Nephron progenitor cell (in vitro differentiated cells): ENCODE measurements around the gene NPPA.

Experiments used
- DNase-seq: peaks from one replicate; pipeline ENCODE4 v3.0.0; 2021
- H3K27ac Mint-ChIP-seq: 2 replicates; pipeline ENCODE4 v1.8.0; 2021; ENCODE audit warnings: mild to moderate bottlenecking, moderate library complexity, mixed read lengths
- H3K27me3 Mint-ChIP-seq: 2 replicates; pipeline ENCODE4 v1.8.0; 2021; ENCODE audit warnings: mild to moderate bottlenecking, low read depth, mixed read lengths; ENCODE audit not compliant: poor library complexity
- H3K36me3 Mint-ChIP-seq: 2 replicates; pipeline ENCODE4 v1.8.0; 2021; ENCODE audit warnings: low read depth, mixed read lengths
- H3K4me1 Mint-ChIP-seq: 2 replicates; pipeline ENCODE4 v1.8.0; 2021; ENCODE audit warnings: mixed read lengths
- H3K4me3 Mint-ChIP-seq: 2 replicates; pipeline ENCODE4 v1.8.0; 2021; ENCODE audit warnings: mild to moderate bottlenecking, moderate library complexity, mixed read lengths
- H3K9me3 Mint-ChIP-seq: 2 replicates; pipeline ENCODE4 v1.8.0; 2021; ENCODE audit warnings: mild to moderate bottlenecking, moderate library complexity, mixed read lengths
- CTCF ChIP-seq: fragments of 200-600 bp; sonication (generic); IDR thresholded peaks from 2 replicates; pipeline ENCODE4 v1.5.0; 2021; ENCODE audit warnings: antibody characterized with exemption

NPPA gene

DNA sequence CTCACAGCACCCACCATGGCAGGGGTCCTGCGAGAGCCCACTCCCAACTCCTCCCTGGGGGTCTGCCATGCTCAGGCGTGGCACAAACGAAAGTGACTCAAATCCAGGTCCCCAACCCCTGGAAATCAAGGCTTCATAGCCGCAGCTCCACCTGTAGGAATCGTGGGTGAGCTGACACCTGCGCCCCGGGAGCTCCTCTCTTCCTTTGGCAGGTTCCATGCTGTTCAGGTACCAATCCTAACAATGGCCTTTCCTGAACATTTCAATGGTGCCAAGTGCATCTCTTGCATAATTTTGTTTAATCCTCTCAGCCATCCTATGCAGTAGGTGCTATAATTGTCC lies 40.1 kb upstream of the NPPA start:
- DNase-seq = no peak
- TF ChIP-seq CTCF = no peak
- no peak overlapping the region for H3K4me3 Mint-ChIP-seq
- H3K4me1 Mint-ChIP-seq = peaks cover 24% of the 10 kb centered on the region
- no peaks in the 10 kb centered on the region for H3K9me3 Mint-ChIP-seq
- H3K27ac Mint-ChIP-seq = peak overlapping the region; percentile 39
- H3K36me3 Mint-ChIP-seq = no peaks in the 10 kb centered on the region
- peaks cover 29% of the 10 kb centered on the region for H3K27me3 Mint-ChIP-seq

DNA sequence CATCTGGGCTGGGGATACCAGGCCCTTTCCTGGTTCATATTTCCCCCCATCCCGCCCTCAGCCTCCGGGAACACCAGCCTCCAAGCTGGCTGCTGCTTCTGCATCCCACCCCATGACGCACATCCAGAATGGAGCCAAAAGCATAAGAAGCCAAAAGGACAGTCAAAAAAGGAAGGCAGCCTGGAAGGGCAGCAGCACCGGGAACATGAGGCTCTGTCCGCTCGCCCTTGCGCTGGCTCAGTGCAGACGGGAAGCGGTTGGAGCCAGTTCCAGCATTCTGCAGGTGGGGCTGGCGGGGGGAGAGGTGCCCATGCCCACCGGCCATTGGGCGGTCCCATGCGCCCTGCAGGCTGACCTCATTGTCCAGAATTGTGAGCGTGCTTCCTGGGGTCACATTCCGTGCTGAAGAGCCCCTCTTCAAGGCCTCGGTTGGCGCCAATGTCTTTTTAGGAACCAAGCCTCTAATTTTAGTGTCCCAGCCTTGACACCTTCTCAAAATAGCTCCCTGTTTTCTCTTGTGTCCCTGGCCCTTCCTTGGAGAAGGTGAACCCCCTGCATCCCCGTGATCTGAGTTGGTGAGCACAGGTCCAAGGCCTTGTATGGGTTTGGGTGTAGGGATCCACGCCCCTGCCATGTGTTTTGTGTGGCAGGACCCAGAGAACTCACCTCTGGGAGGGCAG lies 39.5 kb upstream of the NPPA start:
- Mint-ChIP-seq H3K4me1 (peaks cover 29% of the 10 kb centered on the region), H3K27ac (no peak overlapping the region), H3K9me3 (no peaks in the 10 kb centered on the region), H3K27me3 (peaks cover 27% of the 10 kb centered on the region), H3K36me3 (no peaks in the 10 kb centered on the region), H3K4me3 (no peak overlapping the region)
- TF ChIP-seq CTCF = no peak
- DNase-seq = no peak

GRCh38 chr1:11885916-11886315 lies 38.3 kb upstream of the NPPA start:
- no peaks in the 10 kb centered on the region for H3K9me3 Mint-ChIP-seq
- no peak for DNase-seq
- peak overlapping the region; percentile 93 for H3K27ac Mint-ChIP-seq
- H3K4me3 Mint-ChIP-seq = no peak overlapping the region
- H3K4me1 Mint-ChIP-seq = peaks cover 40% of the 10 kb centered on the region
- H3K27me3 Mint-ChIP-seq = peaks cover 18% of the 10 kb centered on the region
- no peaks in the 10 kb centered on the region for H3K36me3 Mint-ChIP-seq
- no peak for TF ChIP-seq CTCF

DNA sequence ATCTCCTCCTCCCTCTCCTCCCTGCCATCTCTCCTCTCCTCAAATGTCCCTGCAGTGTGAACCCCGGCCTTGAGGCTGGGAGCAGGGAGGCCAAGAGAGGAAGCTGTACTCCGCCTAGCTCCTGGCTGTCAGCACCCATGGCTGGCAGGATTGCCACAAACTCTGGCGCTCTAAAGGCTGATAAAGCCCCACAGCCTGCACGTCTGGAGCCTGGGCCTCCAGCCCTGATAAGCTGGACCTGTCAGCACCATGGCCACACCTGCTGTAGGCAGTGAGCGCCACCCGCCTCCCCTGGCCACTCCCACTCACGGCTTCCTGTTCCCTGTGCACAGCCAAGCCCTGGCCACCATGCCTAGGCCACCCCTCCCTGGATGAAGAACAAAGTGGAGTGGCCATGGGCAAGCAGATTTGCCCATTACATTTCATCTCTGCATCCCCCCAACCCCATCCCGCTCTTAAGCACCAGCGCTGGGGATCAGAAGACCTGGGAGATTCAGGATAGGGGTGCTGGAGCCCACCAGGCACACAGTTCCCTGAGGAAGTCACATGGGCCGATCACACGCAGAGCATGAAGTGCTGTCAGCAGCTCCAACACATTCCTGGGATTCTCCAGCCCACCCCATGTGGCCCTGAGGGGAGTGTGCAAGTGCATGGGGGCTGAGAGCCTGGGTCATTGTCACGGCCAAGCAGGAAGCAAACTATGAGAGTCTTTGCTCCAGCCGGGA lies 35.4 kb upstream of the NPPA start:
- Mint-ChIP-seq H3K4me1 (peaks cover 52% of the 10 kb centered on the region), H3K9me3 (no peaks in the 10 kb centered on the region), H3K36me3 (no peaks in the 10 kb centered on the region), H3K4me3 (peak overlapping the region; percentile 9), H3K27me3 (peaks cover 15% of the 10 kb centered on the region), H3K27ac (no peak overlapping the region)
- no peak for DNase-seq
- TF ChIP-seq CTCF = no peak

GRCh38 chr1:11881749-11882441 lies 34.3 kb upstream of the NPPA start:
- Mint-ChIP-seq H3K36me3 (no peaks in the 10 kb centered on the region), H3K9me3 (no peaks in the 10 kb centered on the region), H3K27ac (peak overlapping the region; percentile 54), H3K27me3 (peaks cover 15% of the 10 kb centered on the region), H3K4me3 (no peak overlapping the region), H3K4me1 (peaks cover 52% of the 10 kb centered on the region)
- no peak for TF ChIP-seq CTCF
- DNase-seq = no peak
